H1 (cell line): ENCODE measurements around the gene PASK. TPM values are rescaled to one million over a fixed set of nuclear protein-coding genes. Genes with fewer than 3 reads are reported as not detected.

Experiments
- ATF2 ChIP-seq: IDR thresholded peaks from 2 replicates; pipeline ENCODE4 v1.6.1; 2012; ENCODE audit warnings: low read length, inconsistent platforms
- CBX5 ChIP-seq: fragments of 300-800, 300-1000 bp; sonication (generic); IDR thresholded peaks from 2 replicates; pipeline ENCODE4 v1.7.1; 2016; ENCODE audit warnings: antibody characterized with exemption, low read length, low read depth
- CREB1 ChIP-seq: IDR thresholded peaks from 2 replicates; pipeline ENCODE4 v1.6.1; 2012; ENCODE audit warnings: inconsistent platforms
- E2F6 ChIP-seq: IDR thresholded peaks from 2 replicates; pipeline ENCODE4 v1.6.1; 2012; ENCODE audit warnings: inconsistent platforms
- EGR1 ChIP-seq: IDR thresholded peaks from 2 replicates; pipeline ENCODE4 v1.6.1; 2011; ENCODE audit warnings: low read depth, low read length, borderline replicate concordance
- EP300 ChIP-seq, 2 experiments: IDR thresholded peaks; 1 replicate in 1 of 2; 2 replicates in 1 of 2; pipeline ENCODE4 v1.6.1; 2011 to 2012; ENCODE audit warnings: low read depth in 2 of 2, low read length in 2 of 2, mild to moderate bottlenecking in 2 of 2, borderline replicate concordance in 1 of 2, inconsistent platforms in 1 of 2, moderate library complexity in 1 of 2
- HDAC2 ChIP-seq, 2 experiments: fragments of 300-600 bp in 1 of 2; sonication (generic) in 1 of 2; IDR thresholded peaks; 2 replicates each; pipeline ENCODE4 v1.6.1; 2011 to 2012; ENCODE audit warnings: low read depth in 2 of 2, low read length in 2 of 2, mild to moderate bottlenecking in 2 of 2, moderate library complexity in 2 of 2, borderline replicate concordance in 1 of 2, inconsistent platforms in 1 of 2
- JUND ChIP-seq: IDR thresholded peaks from 2 replicates; pipeline ENCODE4 v1.6.1; 2011; ENCODE audit warnings: mild to moderate bottlenecking, improper control_type of control experiment, low read length
- KDM1A ChIP-seq: fragments of 200-600, 300-600 bp; sonication (generic); IDR thresholded peaks from 2 replicates; pipeline ENCODE4 v1.7.1; 2016; ENCODE audit warnings: mild to moderate bottlenecking, low read length, borderline replicate concordance
- KDM4A ChIP-seq: IDR thresholded peaks from one replicate; pipeline ENCODE4 v1.7.1; 2012; ENCODE audit warnings: low read depth, mild to moderate bottlenecking, moderate library complexity, low read length, inconsistent platforms; ENCODE audit not compliant: severe bottlenecking
- KDM5A ChIP-seq: fragments of 200-600 bp; IDR thresholded peaks from 2 replicates; pipeline ENCODE4 v1.7.1; 2012; ENCODE audit warnings: mild to moderate bottlenecking, low read length, inconsistent platforms, mixed read lengths
- NANOG ChIP-seq: IDR thresholded peaks from 2 replicates; pipeline ENCODE4 v1.6.1; 2011; ENCODE audit warnings: low read length, low read depth, mild to moderate bottlenecking, inconsistent platforms; ENCODE audit not compliant: insufficient read depth, poor library complexity, severe bottlenecking
- PHF8 ChIP-seq: fragments of 200-600 bp; sonication (generic); conservative IDR thresholded peaks from 2 replicates; pipeline ENCODE4 v1.7.1; 2012; ENCODE audit warnings: low read depth, mild to moderate bottlenecking, inconsistent platforms, low read length, moderate library complexity
- POLR2A ChIP-seq, 2 experiments: IDR thresholded peaks; 1 replicate in 1 of 2; 2 replicates in 1 of 2; pipeline ENCODE4 v1.6.1; 2011; ENCODE audit warnings: low read depth in 2 of 2, low read length in 2 of 2, mild to moderate bottlenecking in 2 of 2; ENCODE audit errors: control extremely low read depth in 1 of 2
- POU5F1 ChIP-seq: IDR thresholded peaks from 2 replicates; pipeline ENCODE4 v1.6.1; 2011; ENCODE audit warnings: low read depth, mild to moderate bottlenecking, low read length, moderate library complexity
- RAD21 ChIP-seq, 2 experiments: IDR thresholded peaks in 1 of 2; conservative IDR thresholded peaks in 1 of 2; 2 replicates each; pipeline ENCODE4 v1.6.1; 2011; ENCODE audit warnings: low read depth in 2 of 2, low read length in 2 of 2, improper control_type of control experiment in 1 of 2, inconsistent platforms in 1 of 2, mild to moderate bottlenecking in 1 of 2, moderate library complexity in 1 of 2
- RNF2 ChIP-seq: fragments of 200-900, 300-1000 bp; sonication (generic); IDR thresholded peaks from 2 replicates; pipeline ENCODE4 v1.7.1; 2016; ENCODE audit warnings: borderline replicate concordance, low read depth, mild to moderate bottlenecking, antibody characterized with exemption, low read length; ENCODE audit not compliant: poor library complexity, severe bottlenecking; ENCODE audit errors: missing control alignments
- TAF7 ChIP-seq: optimal IDR thresholded peaks from 2 replicates; pipeline ENCODE3; 2011; ENCODE audit warnings: low read depth, mild to moderate bottlenecking, inconsistent platforms, low read length, moderate library complexity, borderline replicate concordance
- TBP ChIP-seq: IDR thresholded peaks from 2 replicates; pipeline ENCODE4 v1.6.1; 2011; ENCODE audit warnings: low read depth, low read length, improper control_type of control experiment
- TCF12 ChIP-seq: IDR thresholded peaks from 2 replicates; pipeline ENCODE4 v1.6.1; 2011; ENCODE audit warnings: low read depth, mild to moderate bottlenecking, low read length
- YY1 ChIP-seq: IDR thresholded peaks from 2 replicates; pipeline ENCODE4 v1.6.1; 2011; ENCODE audit warnings: low read depth, mild to moderate bottlenecking, low read length
- polyA plus RNA-seq, 7 experiments: library from polyadenylated mRNA; depleted of rRNA in 3 of 7; stranded (reverse) in 5 of 7; unstranded in 2 of 7; fragments of >200 nt in 5 of 7; fragments of 200-250 nt in 2 of 7; gene quantifications; 1 replicate in 5 of 7; 2 replicates in 1 of 7; 4 replicates in 1 of 7; pipeline versions ENCODE4 v1.2.1 to v1.2.3, GENCODE V29; 2011 to 2013; ENCODE audit warnings: missing spikeins in 2 of 7, mixed read lengths in 2 of 7
- total RNA-seq: library from RNA; stranded (reverse); fragmentation: NEBNext Ultra II Directional; extraction: Animal tissue kit (Norgen Biotek cat#: 25700); gene quantifications from 2 replicates; pipeline ENCODE4 v1.2.1, GENCODE V29; 2021

The PASK gene
- total and polyA plus RNA-seq, 2 of the 8 experiments (the other 6 are each of a cell fraction or from before 2014, with no cell fraction given): 20.5 to 66.1 TPM

- TF ChIP-seq ATF2 (no peak), RNF2 (no peak), KDM5A (peak; percentile 91), EP300 (IDR thresholded peaks at IDR 0.05; ENCODE audit: borderline replicate concordance in 1 of 2, low read depth in 2 of 2, low read length in 2 of 2) (peak; percentile 7 to 49; a peak in 2 of 3 replicates), HDAC2 (IDR thresholded peaks at IDR 0.05; ENCODE audit: borderline replicate concordance in 1 of 2, low read depth in 2 of 2, low read length in 2 of 2) (peak; percentile 74 to 82; a peak in 1 of 4 replicates), CBX5 (no peak), YY1 (peak; percentile 93), KDM1A (no peak), POU5F1 (no peak), E2F6 (peak; percentile 59), POLR2A (IDR thresholded peaks at IDR 0.05; ENCODE audit: control extremely low read depth in 1 of 2, low read depth in 2 of 2, low read length in 2 of 2) (peak; percentile 66 to 79), KDM4A (no peak), NANOG (peak; percentile 42), RAD21 (IDR thresholded peaks at IDR 0.05 in 1 of 2, conservative IDR thresholded peaks at IDR 0.05 in 1 of 2; ENCODE audit: low read depth in 2 of 2, low read length in 2 of 2) (0 out of 4 replicates have a peak, but pooled peaks of 1 of the 2 experiments have one; percentile 10), EGR1 (no peak), JUND (peak; percentile 48; the same call in 1 of the 2 replicates), CREB1 (peak; percentile 86), PHF8 (peak; percentile 79), TCF12 (0 out of 2 replicates have a peak, but pooled peaks have one; percentile 42), TBP (peak; percentile 86), TAF7 (peak; percentile 77)
These were observed 47.0 kb downstream of the PASK start, which contains the start of gene MTERF4 (continued) for GRCh38 chr2:241102239-241102803.
